GM12872 (cell line): ENCODE results near the gene CNPY4.

Experiments
- CTCF ChIP-seq: IDR thresholded peaks from 3 replicates; pipeline ENCODE4 v1.5.1; 2011; ENCODE audit warnings: low read depth, mild to moderate bottlenecking, low read length, moderate library complexity; ENCODE audit not compliant: insufficient read depth

CNPY4 gene

DNA sequence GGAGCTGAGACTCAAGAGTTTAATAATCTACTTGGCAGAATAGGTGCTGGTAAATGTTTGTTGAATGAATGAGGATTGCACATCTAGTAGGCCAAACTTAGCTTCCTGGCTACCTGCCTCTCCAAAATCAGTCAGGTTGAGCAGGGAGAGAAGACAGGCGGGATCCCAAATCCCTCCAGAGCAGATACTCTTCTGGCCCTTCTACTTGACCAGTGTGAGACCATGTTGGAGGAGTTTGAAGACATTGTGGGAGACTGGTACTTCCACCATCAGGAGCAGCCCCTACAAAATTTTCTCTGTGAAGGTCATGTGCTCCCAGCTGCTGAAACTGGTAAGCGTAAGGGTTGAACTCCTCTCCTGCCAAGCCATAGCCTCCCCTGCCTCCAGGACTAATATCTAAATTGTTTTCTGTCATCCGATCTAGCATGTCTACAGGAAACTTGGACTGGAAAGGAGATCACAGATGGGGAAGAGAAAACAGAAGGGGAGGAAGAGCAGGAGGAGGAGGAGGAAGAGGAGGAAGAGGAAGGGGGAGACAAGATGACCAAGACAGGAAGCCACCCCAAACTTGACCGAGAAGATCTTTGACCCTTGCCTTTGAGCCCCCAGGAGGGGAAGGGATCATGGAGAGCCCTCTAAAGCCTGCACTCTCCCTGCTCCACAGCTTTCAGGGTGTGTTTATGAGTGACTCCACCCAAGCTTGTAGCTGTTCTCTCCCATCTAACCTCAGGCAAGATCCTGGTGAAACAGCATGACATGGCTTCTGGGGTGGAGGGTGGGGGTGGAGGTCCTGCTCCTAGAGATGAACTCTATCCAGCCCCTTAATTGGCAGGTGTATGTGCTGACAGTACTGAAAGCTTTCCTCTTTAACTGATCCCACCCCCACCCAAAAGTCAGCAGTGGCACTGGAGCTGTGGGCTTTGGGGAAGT is 5.1 kb downstream of the CNPY4 start:
- TF ChIP-seq CTCF = no peak

- no peak for TF ChIP-seq CTCF
Measured at GRCh38 chr7:100126239-100126930, 7.0 kb downstream of the CNPY4 start.

GRCh38 chr7:100126931-100127865 is 7.8 kb downstream of the CNPY4 start, which contains the start of gene MBLAC1:
TSS of gene MBLAC1 (plus strand) at chr7:100126967. CDS start at chr7:100127396, 429 bp downstream.
- TF ChIP-seq CTCF = no peak

DNA sequence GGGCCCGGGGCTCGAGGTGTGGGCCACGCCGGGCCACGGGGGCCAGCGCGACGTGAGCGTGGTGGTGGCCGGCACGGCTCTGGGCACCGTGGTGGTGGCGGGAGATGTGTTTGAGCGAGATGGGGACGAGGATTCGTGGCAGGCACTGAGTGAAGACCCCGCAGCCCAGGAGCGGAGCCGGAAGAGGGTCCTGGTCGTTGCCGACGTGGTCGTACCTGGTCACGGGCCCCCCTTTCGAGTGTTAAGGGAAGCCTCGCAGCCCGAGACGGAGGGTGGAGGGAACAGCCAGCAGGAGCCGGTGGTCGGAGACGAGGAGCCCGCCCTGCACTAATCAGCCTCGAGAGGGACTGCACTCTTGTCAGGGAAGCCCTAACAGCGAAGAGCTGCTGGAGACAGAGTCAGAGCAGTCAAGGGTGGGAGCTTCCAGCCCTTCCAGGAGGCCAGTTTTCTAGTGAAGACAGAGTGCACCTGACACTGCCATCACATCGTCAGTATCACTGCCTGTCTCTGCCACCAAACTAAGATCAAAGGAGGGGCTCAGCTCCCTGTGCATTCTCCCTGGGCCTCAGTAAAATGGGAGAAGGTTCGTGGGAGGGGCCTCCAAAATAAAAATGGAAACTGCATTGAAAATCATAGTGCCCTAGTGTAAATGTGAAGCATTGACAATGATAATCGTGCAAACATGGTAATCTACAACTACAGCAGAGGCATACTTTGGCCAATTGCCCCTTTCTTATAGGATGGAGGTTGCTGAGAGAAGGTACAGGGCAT is 8.6 kb downstream of the CNPY4 start:
- TF ChIP-seq CTCF = no peak

DNA sequence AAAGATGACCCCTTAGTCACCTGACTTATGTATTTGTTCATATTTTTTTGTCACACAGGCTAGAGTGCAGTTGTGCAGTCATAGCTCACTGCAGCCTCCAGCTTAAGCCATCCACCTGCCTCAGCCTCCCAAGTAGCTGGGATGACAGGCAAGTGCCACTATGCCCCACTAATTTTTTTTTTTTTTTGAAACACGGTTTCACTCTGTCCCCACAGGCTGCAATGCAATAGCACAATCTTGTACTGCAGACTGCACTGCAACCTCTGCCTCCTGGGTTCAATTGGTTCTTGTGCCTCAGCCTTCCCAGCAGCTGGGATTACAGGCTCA is 9.2 kb downstream of the CNPY4 start:
- no peak for TF ChIP-seq CTCF

GRCh38 chr7:100130608-100131453 is 11.4 kb downstream of the CNPY4 start:
- peak; percentile 85 for TF ChIP-seq CTCF
